HepG2 (cell line): ENCODE results near the gene TPX2. TPM values are rescaled to one million over a fixed set of nuclear protein-coding genes. Genes with fewer than 3 reads are reported as not detected.
A peak's percentile ranks its signal among the peaks of the same experiment; 100 is the strongest.

Experiments used
- EEA1 ChIP-seq: sonication (generic); formaldehyde crosslinking; IDR thresholded peaks from 2 replicates; pipeline ENCODE4 v1.5.1; 2020; ENCODE audit warnings: mild to moderate bottlenecking, missing genetic modification reagents, borderline replicate concordance
- EZH2 ChIP-seq: conservative IDR thresholded peaks from 2 replicates; pipeline ENCODE4 v1.6.1; 2012; ENCODE audit warnings: mild to moderate bottlenecking, low read depth, low read length, moderate library complexity
- FOXO1 ChIP-seq: sonication (generic); formaldehyde crosslinking; IDR thresholded peaks from 2 replicates; pipeline ENCODE4 v1.4.0; 2020; ENCODE audit warnings: missing genetic modification reagents
- FUBP1 ChIP-seq: sonication (generic); formaldehyde crosslinking; IDR thresholded peaks from 2 replicates; pipeline ENCODE4 v1.5.1; 2020; ENCODE audit warnings: missing genetic modification reagents, mild to moderate bottlenecking, borderline replicate concordance
- HES4 ChIP-seq: sonication (generic); formaldehyde crosslinking; IDR thresholded peaks from 2 replicates; pipeline ENCODE4 v1.9.0; 2021; ENCODE audit warnings: mild to moderate bottlenecking, missing genetic modification reagents, borderline replicate concordance
- HNF1A ChIP-seq, 2 experiments: sonication (generic) in 1 of 2; formaldehyde crosslinking in 1 of 2; IDR thresholded peaks; 2 replicates each; pipeline versions ENCODE4 v1.4.0 to v1.6.1; 2016 to 2020; ENCODE audit warnings: borderline replicate concordance in 1 of 2, low read depth in 1 of 2, mild to moderate bottlenecking in 1 of 2, missing genetic modification reagents in 1 of 2
- KLF13 ChIP-seq: sonication (generic); formaldehyde crosslinking; IDR thresholded peaks from 2 replicates; pipeline ENCODE4 v1.4.0; 2020; ENCODE audit warnings: mild to moderate bottlenecking, missing genetic modification reagents
- NFYC ChIP-seq: IDR thresholded peaks from 2 replicates; pipeline ENCODE4 v1.6.1; 2016; ENCODE audit warnings: missing genetic modification reagents, missing compliant biosample characterization
- SKI ChIP-seq: fragments of 450-650 bp; IDR thresholded peaks from one replicate; pipeline ENCODE4 v1.6.1; 2018; ENCODE audit warnings: mild to moderate bottlenecking; ENCODE audit not compliant: partially characterized antibody
- SMAD3 ChIP-seq: sonication (generic); formaldehyde crosslinking; IDR thresholded peaks from 2 replicates; pipeline ENCODE4 v1.4.0; 2020; ENCODE audit warnings: missing genetic modification reagents
- SOX13 ChIP-seq, 3 experiments: fragments of 450-650 bp in 1 of 3; sonication (generic) in 1 of 3; formaldehyde crosslinking in 1 of 3; IDR thresholded peaks in 2 of 3; conservative IDR thresholded peaks in 1 of 3; 2 replicates each; pipeline versions ENCODE4 v1.5.0 to v1.6.1; 2016 to 2020; ENCODE audit warnings: antibody characterized with exemption in 1 of 3, mild to moderate bottlenecking in 1 of 3, missing compliant biosample characterization in 1 of 3, missing genetic modification reagents in 1 of 3, moderate library complexity in 1 of 3
- TBP ChIP-seq: sonication (generic); formaldehyde crosslinking; IDR thresholded peaks from 2 replicates; pipeline ENCODE4 v1.5.0; 2020; ENCODE audit warnings: missing genetic modification reagents
- ZKSCAN1 ChIP-seq: fragments of 150-350 bp; IDR thresholded peaks from 2 replicates; pipeline ENCODE4 v1.6.1; 2014; ENCODE audit warnings: low read length
- ZNF10 ChIP-seq: sonication (generic); formaldehyde crosslinking; IDR thresholded peaks from 2 replicates; pipeline ENCODE4 v1.4.0; 2020; ENCODE audit warnings: mild to moderate bottlenecking, low read depth, missing genetic modification reagents, borderline replicate concordance
- ZNF138 ChIP-seq: sonication (generic); formaldehyde crosslinking; IDR thresholded peaks from 2 replicates; pipeline ENCODE4 v1.5.0; 2020; ENCODE audit warnings: mild to moderate bottlenecking, low read depth, missing genetic modification reagents
- ZNF569 ChIP-seq: sonication (generic); formaldehyde crosslinking; IDR thresholded peaks from 2 replicates; pipeline ENCODE4 v1.5.0; 2020; ENCODE audit warnings: mild to moderate bottlenecking, missing genetic modification reagents, moderate library complexity, borderline replicate concordance
- ZNF720 ChIP-seq: sonication (generic); formaldehyde crosslinking; IDR thresholded peaks from 2 replicates; pipeline ENCODE4 v1.4.0; 2020; ENCODE audit warnings: missing genetic modification reagents
- polyA plus RNA-seq, 8 experiments: library from polyadenylated mRNA; depleted of rRNA in 3 of 8; stranded (reverse) in 7 of 8; unstranded in 1 of 8; fragments of >200 nt; fragmentation: Illumina TruSeq in 4 of 8; extraction: Trizol in 4 of 8; gene quantifications; 2 replicates each; pipeline versions ENCODE4 v1.2.1 to v1.2.3, GENCODE V29; 2011 to 2016; ENCODE audit warnings: low read depth in 4 of 8, missing spikeins in 1 of 8, mixed read lengths in 1 of 8; ENCODE audit not compliant: insufficient read depth in 1 of 8
- total RNA-seq, 5 experiments: library from RNA; depleted of rRNA; stranded (reverse); fragments of >200 nt; fragmentation: Illumina TruSeq; extraction: Trizol; gene quantifications; 2 replicates each; pipeline ENCODE4 v1.2.3, GENCODE V29; 2016; ENCODE audit warnings: low read depth in 1 of 5
- TF ChIP-seq, protein P1 (sequence below): sonication (generic); formaldehyde crosslinking; IDR thresholded peaks from 2 replicates; pipeline ENCODE4 v1.4.0; 2020; ENCODE audit warnings: missing genetic modification reagents
- TF ChIP-seq, protein P2 (sequence below): sonication (generic); formaldehyde crosslinking; IDR thresholded peaks from 2 replicates; pipeline ENCODE4 v1.4.0; 2020; ENCODE audit warnings: missing genetic modification reagents

TPX2 gene
- total and polyA plus RNA-seq, 2 of the 13 experiments (the other 11 are each of a cell fraction or from before 2014, with no cell fraction given): 34.3 to 124 TPM

GRCh38 chr20:31722257-31723068 lies 16.6 kb upstream of the TPX2 start, which contains the start of gene BCL2L1 (continued):
- 0 out of 2 replicates have a peak, but pooled peaks have one; percentile 42 for TF ChIP-seq ZNF138 (CRISPR knock-in tag)
- TF ChIP-seq FOXO1 (CRISPR knock-in tag): peak; percentile 71
- TF ChIP-seq ZNF10 (CRISPR knock-in tag): no peak
- no peak for TF ChIP-seq ZNF569
- TF ChIP-seq TBP (CRISPR knock-in tag): no peak
- peak; percentile 26; the same call in 1 of the 2 replicates for TF ChIP-seq ZKSCAN1
- TF ChIP-seq KLF13: 0 out of 2 replicates have a peak, but pooled peaks have one; percentile 15
- TF ChIP-seq EEA1: no peak
- no peak for TF ChIP-seq HNF1A (IDR thresholded peaks at IDR 0.05; ENCODE audit: low read depth)
- TF ChIP-seq HNF1A (CRISPR knock-in tag; IDR thresholded peaks at IDR 0.05; ENCODE audit: borderline replicate concordance): 0 out of 2 replicates have a peak, but pooled peaks have one; percentile 54
- no peak for TF ChIP-seq NFYC (CRISPR knock-in tag)
- peak; percentile 38 for TF ChIP-seq SKI
- TF ChIP-seq, protein P1, sequence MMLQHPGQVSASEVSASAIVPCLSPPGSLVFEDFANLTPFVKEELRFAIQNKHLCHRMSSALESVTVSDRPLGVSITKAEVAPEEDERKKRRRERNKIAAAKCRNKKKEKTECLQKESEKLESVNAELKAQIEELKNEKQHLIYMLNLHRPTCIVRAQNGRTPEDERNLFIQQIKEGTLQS (CRISPR knock-in tag): peak; percentile 69; the same call in 1 of the 2 replicates
- 0 out of 2 replicates have a peak, but pooled peaks have one; percentile 59 for TF ChIP-seq HES4 (CRISPR knock-in tag)
- no peak for TF ChIP-seq ZNF720 (CRISPR knock-in tag)
- TF ChIP-seq SMAD3 (CRISPR knock-in tag): 0 out of 2 replicates have a peak, but pooled peaks have one; percentile 12
- no peak; the same call in none of the 2 replicates for TF ChIP-seq SOX13 (IDR thresholded peaks at IDR 0.05)
- TF ChIP-seq SOX13 (CRISPR knock-in tag; conservative IDR thresholded peaks at IDR 0.05 in 1 of 2, IDR thresholded peaks at IDR 0.05 in 1 of 2): peak in 1 of 2 experiments; percentile 50; a peak in 1 of 4 replicates
- TF ChIP-seq FUBP1 (CRISPR knock-in tag): no peak
- TF ChIP-seq, protein P2, sequence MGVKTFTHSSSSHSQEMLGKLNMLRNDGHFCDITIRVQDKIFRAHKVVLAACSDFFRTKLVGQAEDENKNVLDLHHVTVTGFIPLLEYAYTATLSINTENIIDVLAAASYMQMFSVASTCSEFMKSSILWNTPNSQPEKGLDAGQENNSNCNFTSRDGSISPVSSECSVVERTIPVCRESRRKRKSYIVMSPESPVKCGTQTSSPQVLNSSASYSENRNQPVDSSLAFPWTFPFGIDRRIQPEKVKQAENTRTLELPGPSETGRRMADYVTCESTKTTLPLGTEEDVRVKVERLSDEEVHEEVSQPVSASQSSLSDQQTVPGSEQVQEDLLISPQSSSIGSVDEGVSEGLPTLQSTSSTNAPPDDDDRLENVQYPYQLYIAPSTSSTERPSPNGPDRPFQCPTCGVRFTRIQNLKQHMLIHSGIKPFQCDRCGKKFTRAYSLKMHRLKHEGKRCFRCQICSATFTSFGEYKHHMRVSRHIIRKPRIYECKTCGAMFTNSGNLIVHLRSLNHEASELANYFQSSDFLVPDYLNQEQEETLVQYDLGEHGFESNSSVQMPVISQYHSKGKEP: no peak; the same call in 1 of the 2 replicates
- no peak for TF ChIP-seq EZH2
